Body of pancreas (tissue), 4 donors: Measurements from ENCODE around the gene PBX2. TPM values are rescaled to one million over a fixed set of nuclear protein-coding genes. Genes with fewer than 3 reads are reported as not detected.
A peak's percentile ranks its signal among the peaks of the same experiment; 100 is the strongest.

Experiments
- ATAC-seq: fragments of 150-250 bp; one replicate; pipeline ENCODE4 v1.9.1; 2016
- DNase-seq, 4 donors: peaks; one replicate each; pipeline ENCODE4 v3.0.0-alpha.2; 2019
- H3K27ac ChIP-seq, 4 donors: fragments of 200-600 bp; sonication (generic); 1 replicate in 3 of 4; 2 replicates in 1 of 4; pipeline versions ENCODE4 v1.5.1 to v1.6.1; 2016 to 2019; ENCODE audit warnings: mild to moderate bottlenecking in 1 of 4, mixed read lengths in 1 of 4, moderate library complexity in 1 of 4
- H3K27me3 ChIP-seq, 2 donors: fragments of 200-600 bp; sonication (generic); one replicate each; pipeline ENCODE4 v1.6.0; 2016; ENCODE audit warnings: mild to moderate bottlenecking in 1 of 2
- H3K36me3 ChIP-seq, 2 donors: fragments of 200-600 bp; sonication (generic); replicated peaks in 1 of 2; 2 replicates each; pipeline ENCODE4 v1.5.1; 2016; ENCODE audit warnings: low read depth in 2 of 2; ENCODE audit not compliant: insufficient read depth in 1 of 2
- H3K4me1 ChIP-seq: fragments of 200-600 bp; sonication (generic); one replicate; pipeline ENCODE4 v1.6.0; 2016
- H3K4me3 ChIP-seq, 2 donors: fragments of 200-600 bp; sonication (generic); 1 replicate in 1 of 2; 2 replicates in 1 of 2; pipeline ENCODE4 v1.5.1; 2016 to 2019
- H3K9me3 ChIP-seq, 3 donors: fragments of 200-600 bp; sonication (generic); 1 replicate in 2 of 3; 2 replicates in 1 of 3; pipeline ENCODE4 v1.5.1; 2016
- POLR2A ChIP-seq, 3 donors: fragments of 450-650 bp; IDR thresholded peaks; one replicate each; pipeline ENCODE4 v1.6.1; 2016; ENCODE audit warnings: antibody characterized with exemption in 3 of 3, mild to moderate bottlenecking in 2 of 3
- WGBS, 2 donors: methylation state at CpG; one replicate each; pipeline ENCODE4 v1.1.5; 2017; 5-methylcytosine and 5-hydroxymethylcytosine counted together
- intact Hi-C: fragments of 100-400 bp; cut with DNase I; formaldehyde crosslinking; loops from one replicate; pipeline ENCODE4 v1.15.1; 2023
- total RNA-seq, 2 donors: library from RNA; depleted of rRNA; stranded (reverse); fragments of >200 nt; gene quantifications; one replicate each; pipeline ENCODE4 v1.1.0, GENCODE V29; 2016
- TF ChIP-seq, protein P1 (sequence below), 7 experiments: fragments of 450-650 bp in 4 of 7; fragments of 200-600 bp in 3 of 7; sonication (generic) in 3 of 7; IDR thresholded peaks; one replicate each; pipeline ENCODE4 v1.5.1; 2016 to 2019; ENCODE audit warnings: antibody characterized with exemption in 7 of 7

PBX2 gene
- total RNA-seq, 2 donors from 2014 or later: 28.8 to 31.3 TPM

DNA sequence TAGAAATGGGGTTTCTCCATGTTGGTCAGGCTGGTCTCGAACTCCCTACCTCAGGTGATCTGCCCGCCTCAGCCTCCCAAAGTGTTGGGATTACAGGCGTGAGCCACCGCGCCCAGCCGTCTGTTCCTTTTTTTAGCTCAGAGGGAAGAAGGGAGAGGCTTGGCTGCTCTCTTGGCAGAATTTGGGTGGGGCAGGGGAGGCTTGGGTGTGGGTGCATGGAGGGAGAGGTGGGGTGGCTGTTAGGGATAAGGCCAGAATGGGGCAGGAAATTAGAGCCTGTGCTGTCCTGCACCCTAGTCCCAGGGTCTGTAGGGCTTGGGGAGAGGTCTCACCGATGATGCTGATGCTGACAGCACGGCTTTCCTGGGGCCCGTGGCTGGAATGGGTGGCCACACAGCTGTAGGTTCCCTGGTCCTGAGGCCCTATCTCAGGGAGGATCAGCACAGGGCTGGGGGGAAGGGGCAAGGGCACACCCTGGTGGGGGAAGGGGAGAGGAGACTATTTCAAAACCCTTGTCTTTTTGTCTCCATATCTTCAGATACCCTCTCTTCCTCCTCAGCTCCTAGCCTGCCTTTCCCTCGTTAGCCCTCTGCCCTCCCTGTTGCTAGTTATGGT is 8.0 kb downstream of the PBX2 start:
- WGBS, 2 donors: 85 to 89% methylated on average over 7 to 10 of the region's 10 CpGs
- peaks cover 30% of the 10 kb centered on the region for H3K4me1 ChIP-seq
- intact Hi-C loops: no loop called here

DNA sequence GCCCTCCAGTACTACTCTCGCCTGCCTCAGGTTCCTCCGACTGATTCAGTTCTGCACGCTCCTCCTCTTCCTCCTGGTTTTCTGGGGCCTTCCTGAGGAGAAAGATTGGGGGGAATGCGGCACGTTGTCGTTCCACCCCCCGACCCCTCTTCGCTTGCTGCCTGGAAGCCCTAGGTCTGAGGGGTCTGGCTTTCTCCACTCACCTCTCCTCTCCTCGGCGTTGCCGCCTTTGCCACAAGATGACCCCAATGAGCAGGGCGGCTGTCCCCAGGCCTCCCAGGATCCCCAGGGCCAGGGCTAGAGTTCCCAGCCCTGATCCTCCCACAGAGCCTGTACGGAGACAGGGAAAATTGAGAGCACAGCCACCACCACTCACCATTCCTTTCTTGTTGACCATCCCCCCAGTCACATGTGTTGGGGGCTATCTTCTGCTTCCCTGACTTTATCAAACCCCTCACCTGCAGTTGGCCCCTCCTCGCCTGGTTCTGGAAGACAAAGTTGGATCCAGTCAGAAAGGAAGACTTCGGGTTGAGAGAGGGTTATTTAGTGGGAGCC is 8.8 kb downstream of the PBX2 start:
- DNase-seq (no peak), ATAC-seq (no peak)
- TF ChIP-seq POLR2A (IDR thresholded peaks at IDR 0.05): no peak
- TF ChIP-seq, protein P1, sequence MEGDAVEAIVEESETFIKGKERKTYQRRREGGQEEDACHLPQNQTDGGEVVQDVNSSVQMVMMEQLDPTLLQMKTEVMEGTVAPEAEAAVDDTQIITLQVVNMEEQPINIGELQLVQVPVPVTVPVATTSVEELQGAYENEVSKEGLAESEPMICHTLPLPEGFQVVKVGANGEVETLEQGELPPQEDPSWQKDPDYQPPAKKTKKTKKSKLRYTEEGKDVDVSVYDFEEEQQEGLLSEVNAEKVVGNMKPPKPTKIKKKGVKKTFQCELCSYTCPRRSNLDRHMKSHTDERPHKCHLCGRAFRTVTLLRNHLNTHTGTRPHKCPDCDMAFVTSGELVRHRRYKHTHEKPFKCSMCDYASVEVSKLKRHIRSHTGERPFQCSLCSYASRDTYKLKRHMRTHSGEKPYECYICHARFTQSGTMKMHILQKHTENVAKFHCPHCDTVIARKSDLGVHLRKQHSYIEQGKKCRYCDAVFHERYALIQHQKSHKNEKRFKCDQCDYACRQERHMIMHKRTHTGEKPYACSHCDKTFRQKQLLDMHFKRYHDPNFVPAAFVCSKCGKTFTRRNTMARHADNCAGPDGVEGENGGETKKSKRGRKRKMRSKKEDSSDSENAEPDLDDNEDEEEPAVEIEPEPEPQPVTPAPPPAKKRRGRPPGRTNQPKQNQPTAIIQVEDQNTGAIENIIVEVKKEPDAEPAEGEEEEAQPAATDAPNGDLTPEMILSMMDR (IDR thresholded peaks at IDR 0.05): no peak
- Histone ChIP-seq H3K4me3 (no peak overlapping the region), H3K9me3 (no peaks in the 10 kb centered on the region), H3K4me1 (peaks cover 35% of the 10 kb centered on the region), H3K36me3 (peaks cover 0 to 4% of the 10 kb centered on the region in 2 donors), H3K27ac (no peak overlapping the region), H3K27me3 (no peaks in the 10 kb centered on the region)
- intact Hi-C loops: no loop called here
- WGBS, 2 donors: 89% methylated on average over 15 of the region's 15 CpGs

More for the DNA sequence above, 8.0 kb downstream of the PBX2 start:
- ATAC-seq (no peak), DNase-seq (no peak)
- H3K27me3 ChIP-seq: no peaks in the 10 kb centered on the region
- TF ChIP-seq, protein P1 (IDR thresholded peaks at IDR 0.05): no peak
- TF ChIP-seq POLR2A (IDR thresholded peaks at IDR 0.05): no peak
- H3K36me3 ChIP-seq: peaks cover 0 to 6% of the 10 kb centered on the region in 2 donors
- H3K27ac ChIP-seq: no peak overlapping the region
- no peak overlapping the region for H3K4me3 ChIP-seq
- no peaks in the 10 kb centered on the region for H3K9me3 ChIP-seq

DNA sequence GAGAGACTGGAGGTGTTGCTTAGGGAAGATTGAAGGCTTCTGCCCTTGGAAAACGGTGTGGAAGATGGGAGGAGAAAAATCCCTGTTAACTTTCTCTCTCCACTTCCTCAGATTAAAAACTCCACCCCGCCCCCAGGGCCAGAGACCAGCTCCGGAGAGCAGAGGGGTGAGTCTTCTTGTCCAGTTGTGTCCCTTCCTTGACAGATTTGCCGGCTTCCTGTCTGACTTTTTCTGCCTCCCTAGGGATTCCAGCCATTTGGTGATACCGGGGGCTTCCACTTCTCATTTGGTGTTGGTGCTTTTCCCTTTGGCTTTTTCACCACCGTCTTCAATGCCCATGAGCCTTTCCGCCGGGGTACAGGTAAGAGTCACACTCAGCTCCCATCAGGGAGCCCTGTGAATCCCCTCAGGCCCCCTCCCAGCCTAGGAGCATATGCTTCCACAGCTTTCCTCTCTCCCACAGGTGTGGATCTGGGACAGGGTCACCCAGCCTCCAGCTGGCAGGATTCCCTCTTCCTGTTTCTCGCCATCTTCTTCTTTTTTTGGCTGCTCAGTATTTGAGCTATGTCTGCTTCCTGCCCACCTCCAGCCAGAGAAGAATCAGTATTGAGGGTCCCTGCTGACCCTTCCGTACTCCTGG is 10.1 kb downstream of the PBX2 start:
- no peak overlapping the region for H3K27ac ChIP-seq
- peaks cover 0 to 4% of the 10 kb centered on the region in 2 donors for H3K36me3 ChIP-seq
- no peaks in the 10 kb centered on the region for H3K9me3 ChIP-seq
- ATAC-seq: no peak
- TF ChIP-seq POLR2A (IDR thresholded peaks at IDR 0.05): no peak
- TF ChIP-seq, protein P1 (IDR thresholded peaks at IDR 0.05): no peak
- WGBS, 2 donors: 72 to 73% methylated on average over 10 of the region's 10 CpGs
- DNase-seq: no peak
- H3K27me3 ChIP-seq: no peaks in the 10 kb centered on the region
- intact Hi-C loops: no loop called here
- no peak overlapping the region for H3K4me3 ChIP-seq
- H3K4me1 ChIP-seq: peaks cover 37% of the 10 kb centered on the region

DNA sequence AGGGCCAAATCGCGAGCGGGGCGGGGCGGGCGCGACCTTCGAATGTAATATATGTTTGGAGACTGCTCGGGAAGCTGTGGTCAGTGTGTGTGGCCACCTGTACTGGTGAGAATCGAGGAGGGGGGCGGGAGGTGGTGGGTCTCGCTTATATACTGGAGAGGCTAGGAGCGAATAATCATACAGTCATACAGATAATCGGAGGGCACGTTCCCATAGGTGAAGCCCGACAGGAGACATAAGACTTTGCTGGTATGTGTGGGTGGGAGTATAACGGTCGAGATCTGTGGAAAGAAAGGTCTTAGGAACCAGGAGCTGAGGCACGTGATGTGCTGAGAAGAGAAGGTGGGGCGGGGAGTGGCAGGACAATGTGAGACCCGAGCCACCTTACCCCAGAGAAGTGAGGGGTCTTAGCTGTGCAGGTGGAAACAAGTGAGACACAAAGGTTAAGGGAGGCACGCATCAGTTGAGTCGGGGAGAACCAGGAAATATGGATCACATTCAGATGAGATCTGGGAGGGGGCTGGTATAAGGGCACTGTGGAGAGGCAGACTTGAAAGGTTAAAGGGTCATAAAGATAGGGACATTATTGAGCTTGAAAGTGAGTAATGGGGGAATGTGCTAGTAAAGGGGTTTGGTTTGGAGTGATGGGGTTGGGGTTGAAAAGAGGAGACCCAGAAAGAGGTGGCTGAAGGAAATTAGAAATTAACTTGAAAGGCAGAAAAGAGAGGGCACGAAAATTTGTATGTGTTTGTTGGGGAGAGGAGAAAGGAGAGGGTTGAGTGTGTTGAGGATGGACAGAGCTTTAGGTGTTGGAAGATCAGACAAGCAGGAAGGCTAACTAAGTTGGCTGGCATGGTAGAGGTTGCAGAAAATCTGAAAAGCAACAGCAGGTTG is 11.2 kb downstream of the PBX2 start:
- DNase-seq (no peak), ATAC-seq (no peak)
- 3 to 4% methylated on average over 15 to 24 of the region's 24 CpGs for WGBS, 2 donors
- Histone ChIP-seq H3K4me3 (peak overlapping the region; percentile 24 to 52), H3K9me3 (no peaks in the 10 kb centered on the region), H3K27me3 (no peaks in the 10 kb centered on the region), H3K4me1 (peaks cover 41% of the 10 kb centered on the region), H3K36me3 (peaks cover 0 to 4% of the 10 kb centered on the region in 2 donors), H3K27ac (peak overlapping the region; percentile 81 to 94 (median 85))
- intact Hi-C loops: no loop called here
- no peak for TF ChIP-seq POLR2A (IDR thresholded peaks at IDR 0.05)
- TF ChIP-seq, protein P1 (IDR thresholded peaks at IDR 0.05): peak in 1 of 7 experiments; percentile 4
